Naive B cell (primary cell): Measurements from ENCODE around the gene INAVA. TPM values are rescaled to one million over a fixed set of nuclear protein-coding genes. Genes with fewer than 3 reads are reported as not detected.
"Not testable (repeated sequence)": the region's sequence is repeated elsewhere in the genome, so short reads cannot be mapped to it uniquely, and the experiment has no call there.

Experiments used
- ATAC-seq, 2 donors: fragments of 150-1000 bp; cut with Tn5 transposase; 2 replicates each; pipeline ENCODE4 v1.10.0; 2021; ENCODE audit warnings: low read depth in 2 of 2, mild to moderate bottlenecking in 2 of 2, moderate library complexity in 2 of 2
- DNase-seq: peaks from one replicate; pipeline ENCODE4 v3.0.0; 2022
- H3K27ac Mint-ChIP-seq, 6 donors: one replicate each; pipeline ENCODE4 v1.8.0; 2020 to 2022; ENCODE audit warnings: mild to moderate bottlenecking in 6 of 6, mixed read lengths in 6 of 6, moderate library complexity in 5 of 6, inconsistent platforms in 2 of 6
- H3K27me3 Mint-ChIP-seq, 3 donors: one replicate each; pipeline ENCODE4 v1.8.0; 2021 to 2022; ENCODE audit warnings: mixed read lengths in 3 of 3, mild to moderate bottlenecking in 1 of 3
- H3K36me3 Mint-ChIP-seq, 2 donors: one replicate each; pipeline ENCODE4 v1.8.0; 2020 to 2022; ENCODE audit warnings: mixed read lengths in 2 of 2, inconsistent platforms in 1 of 2, mild to moderate bottlenecking in 1 of 2
- H3K4me1 Mint-ChIP-seq, 3 donors: one replicate each; pipeline ENCODE4 v1.8.0; 2020 to 2022; ENCODE audit warnings: mixed read lengths in 3 of 3, inconsistent platforms in 1 of 3, mild to moderate bottlenecking in 1 of 3, moderate library complexity in 1 of 3
- H3K4me3 Mint-ChIP-seq, 8 donors: one replicate each; pipeline ENCODE4 v1.8.0; 2020 to 2022; ENCODE audit warnings: mild to moderate bottlenecking in 8 of 8, mixed read lengths in 8 of 8, moderate library complexity in 8 of 8, inconsistent platforms in 2 of 8
- H3K9me3 Mint-ChIP-seq, 7 donors: one replicate each; pipeline ENCODE4 v1.8.0; 2020 to 2022; ENCODE audit warnings: mixed read lengths in 7 of 7, mild to moderate bottlenecking in 5 of 7, inconsistent platforms in 2 of 7, moderate library complexity in 1 of 7
- polyA plus RNA-seq, 6 donors: library from polyadenylated mRNA; unstranded; fragments of 300-500 nt; fragmentation: Illumina TruSeq; gene quantifications; one replicate each; pipeline ENCODE4 v1.2.3, GENCODE V29; 2021; ENCODE audit warnings: low read depth in 6 of 6

INAVA gene
- polyA plus RNA-seq, 6 donors from 2014 or later, result not detected

DNA sequence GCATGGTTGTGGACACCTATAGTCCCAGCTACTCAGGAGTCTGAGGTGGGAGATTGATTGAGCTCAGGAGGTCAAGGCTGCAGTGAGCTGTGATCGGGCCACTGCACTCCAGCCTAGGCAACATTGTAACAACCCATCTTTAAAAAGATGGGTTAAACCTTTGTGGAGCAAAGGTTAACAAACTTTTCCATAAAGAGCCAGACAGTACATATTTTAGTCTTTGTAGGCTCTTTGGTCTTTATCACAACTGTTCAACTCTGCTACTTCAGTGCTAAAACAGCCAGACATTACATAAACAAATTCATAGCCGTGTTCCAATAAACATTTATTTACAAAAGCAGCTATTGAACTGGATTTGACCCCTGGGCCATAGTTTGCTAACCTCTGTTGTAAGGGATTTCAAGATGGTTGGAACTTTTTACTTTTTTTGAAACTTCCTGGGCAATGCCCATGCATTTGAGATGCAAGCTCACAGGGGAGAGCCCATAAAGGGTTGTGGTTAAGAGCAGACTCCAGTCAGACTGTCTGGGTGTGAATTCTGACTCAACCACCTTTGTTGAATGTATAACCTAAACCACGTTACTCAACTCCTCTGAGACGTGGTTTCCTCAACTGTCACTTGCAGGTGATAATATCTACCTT, 10.8 kb downstream of the INAVA start:
- no peak for ATAC-seq

DNA sequence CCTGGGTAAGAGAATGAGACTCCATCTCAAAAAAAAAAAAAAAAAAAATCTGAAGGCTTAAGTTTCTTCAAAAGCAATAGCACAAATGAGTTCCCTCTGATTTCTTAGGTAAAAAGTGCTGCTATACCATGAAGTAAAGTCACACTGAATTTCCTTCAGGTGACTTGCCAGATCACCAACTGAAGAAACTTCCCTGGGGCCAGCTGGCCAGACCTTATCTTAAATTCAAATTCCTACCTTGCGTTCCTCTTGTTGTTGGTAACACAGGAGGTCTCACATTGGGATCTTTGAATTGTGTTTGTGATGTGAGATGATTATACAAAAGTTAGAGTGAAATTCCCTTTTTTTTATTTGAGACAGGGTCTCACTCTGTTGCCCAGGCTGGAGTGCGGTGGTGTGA, 11.8 kb downstream of the INAVA start:
- Mint-ChIP-seq H3K36me3 (no peaks in the 10 kb centered on the region), H3K9me3 (no peaks in the 10 kb centered on the region), H3K4me3 (no peak overlapping the region), H3K27ac (no peak overlapping the region), H3K27me3 (peaks cover 0 to 5% (median 4%) of the 10 kb centered on the region in 3 donors), H3K4me1 (peaks cover 0 to 4% (median 1%) of the 10 kb centered on the region in 3 donors)
- no peak for DNase-seq
- no peak for ATAC-seq

More for the DNA sequence above, 10.8 kb downstream of the INAVA start:
- DNase-seq, result no peak
- H3K9me3 Mint-ChIP-seq, result no peaks in the 10 kb centered on the region
- no peaks in the 10 kb centered on the region for H3K36me3 Mint-ChIP-seq
- peaks cover 0 to 9% (median 4%) of the 10 kb centered on the region in 3 donors for H3K27me3 Mint-ChIP-seq
- no peak overlapping the region for H3K4me3 Mint-ChIP-seq
- no peak overlapping the region for H3K27ac Mint-ChIP-seq
- H3K4me1 Mint-ChIP-seq, result peaks cover 0 to 4% (median 1%) of the 10 kb centered on the region in 3 donors

DNA sequence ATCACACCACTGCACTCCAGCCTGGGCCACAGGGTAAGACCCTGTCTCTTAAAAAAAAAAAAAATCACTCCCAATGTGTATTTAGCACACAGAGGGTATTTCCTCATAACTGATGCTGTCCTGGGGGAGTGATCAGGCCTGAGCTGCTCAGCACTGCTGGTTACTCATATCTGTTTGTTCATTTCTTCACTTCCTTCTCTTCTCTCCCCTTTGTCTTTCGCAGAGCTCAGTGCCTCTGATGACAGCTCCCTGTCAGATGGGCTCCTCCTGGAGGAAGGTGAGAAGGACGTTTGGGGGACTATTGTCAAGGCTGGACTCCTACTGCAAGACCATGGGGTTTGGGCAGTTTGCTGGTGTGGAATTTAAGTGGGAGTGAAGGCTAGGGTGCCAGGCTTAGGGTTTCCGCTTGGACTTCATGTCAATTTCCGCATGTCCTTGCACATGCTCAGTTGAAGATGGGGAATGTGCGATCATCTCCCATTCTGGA, 13.0 kb downstream of the INAVA start:
- Mint-ChIP-seq H3K36me3 (no peaks in the 10 kb centered on the region), H3K9me3 (no peaks in the 10 kb centered on the region), H3K27ac (peak overlapping the region in 1 of 6 donors; percentile 47), H3K4me3 (no peak overlapping the region), H3K4me1 (peaks cover 0 to 4% (median 1%) of the 10 kb centered on the region in 3 donors), H3K27me3 (no peaks in the 10 kb centered on the region)
- no peak for ATAC-seq
- no peak for DNase-seq

GRCh38 chr1:200908191-200908868, 13.6 kb downstream of the INAVA start:
- Mint-ChIP-seq H3K4me1 (peaks cover 0 to 4% (median 1%) of the 10 kb centered on the region in 3 donors), H3K27me3 (no peaks in the 10 kb centered on the region), H3K27ac (peak overlapping the region in 1 of 6 donors; percentile 11), H3K9me3 (no peaks in the 10 kb centered on the region), H3K4me3 (no peak overlapping the region), H3K36me3 (no peaks in the 10 kb centered on the region)
- ATAC-seq, result no peak
- DNase-seq, result no peak

- H3K27ac Mint-ChIP-seq, result no peak overlapping the region
- peaks cover 0 to 4% (median 1%) of the 10 kb centered on the region in 3 donors for H3K4me1 Mint-ChIP-seq
- H3K4me3 Mint-ChIP-seq, result no peak overlapping the region
- H3K36me3 Mint-ChIP-seq, result no peaks in the 10 kb centered on the region
- ATAC-seq (no peak), DNase-seq (no peak)
- no peaks in the 10 kb centered on the region for H3K9me3 Mint-ChIP-seq
- no peaks in the 10 kb centered on the region for H3K27me3 Mint-ChIP-seq
These were observed 14.4 kb downstream of the INAVA start for GRCh38 chr1:200909071-200909470.

DNA sequence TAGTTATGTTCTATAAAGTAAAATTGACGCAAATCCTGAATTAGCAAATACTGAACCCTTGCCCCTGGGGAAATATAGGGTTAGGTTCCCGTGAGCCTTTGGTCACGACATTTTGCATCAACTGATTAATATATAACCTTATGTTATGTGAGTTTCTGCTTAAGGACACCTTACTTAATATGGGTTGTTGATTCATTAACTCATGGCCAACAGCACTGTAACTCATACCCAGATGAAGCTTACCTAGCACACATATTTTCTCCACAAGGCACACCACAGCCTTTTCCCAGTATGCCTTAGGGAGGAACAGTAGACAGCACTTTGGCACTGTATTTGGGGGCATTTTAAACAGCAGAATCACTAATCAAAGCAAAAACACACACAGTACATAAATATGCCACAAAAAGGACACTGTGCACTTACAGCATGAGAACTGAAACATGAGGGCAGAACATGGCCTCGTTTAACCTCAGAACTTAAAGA, 15.1 kb downstream of the INAVA start:
- ATAC-seq (no peak), DNase-seq (no peak)
- Mint-ChIP-seq H3K27ac (no peak overlapping the region), H3K9me3 (no peaks in the 10 kb centered on the region), H3K27me3 (no peaks in the 10 kb centered on the region), H3K36me3 (no peaks in the 10 kb centered on the region), H3K4me1 (peaks cover 0 to 4% (median 1%) of the 10 kb centered on the region in 3 donors), H3K4me3 (no peak overlapping the region)

DNA sequence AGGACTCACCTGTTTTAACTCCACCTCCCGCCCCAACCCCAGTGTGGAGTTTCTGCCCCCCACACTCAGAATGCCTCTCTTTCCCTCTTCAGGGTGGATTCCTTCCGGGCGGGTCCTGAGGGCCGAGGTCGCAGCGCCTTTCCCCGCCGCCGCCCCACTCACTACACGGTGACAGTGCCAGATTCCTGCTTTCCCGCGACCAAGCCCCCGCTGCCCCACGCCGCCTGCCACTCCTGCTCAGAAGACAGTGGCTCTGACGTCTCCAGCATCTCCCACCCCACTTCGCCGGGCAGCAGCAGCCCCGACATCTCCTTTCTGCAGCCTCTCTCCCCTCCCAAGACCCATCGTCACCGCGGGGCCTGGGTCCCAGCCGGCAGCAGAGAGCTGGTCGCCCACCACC, 16.7 kb downstream of the INAVA start:
- Mint-ChIP-seq H3K4me3 (no peak overlapping the region), H3K27me3 (no peaks in the 10 kb centered on the region), H3K36me3 (no peaks in the 10 kb centered on the region), H3K4me1 (peaks cover 0 to 4% (median 1%) of the 10 kb centered on the region in 3 donors), H3K27ac (no peak overlapping the region), H3K9me3 (no peaks in the 10 kb centered on the region)
- DNase-seq (no peak), ATAC-seq (no peak)

GRCh38 chr1:200911936-200912335, 17.2 kb downstream of the INAVA start:
- not testable (repeated sequence) for ATAC-seq, H3K36me3 Mint-ChIP-seq, H3K27ac Mint-ChIP-seq

DNA sequence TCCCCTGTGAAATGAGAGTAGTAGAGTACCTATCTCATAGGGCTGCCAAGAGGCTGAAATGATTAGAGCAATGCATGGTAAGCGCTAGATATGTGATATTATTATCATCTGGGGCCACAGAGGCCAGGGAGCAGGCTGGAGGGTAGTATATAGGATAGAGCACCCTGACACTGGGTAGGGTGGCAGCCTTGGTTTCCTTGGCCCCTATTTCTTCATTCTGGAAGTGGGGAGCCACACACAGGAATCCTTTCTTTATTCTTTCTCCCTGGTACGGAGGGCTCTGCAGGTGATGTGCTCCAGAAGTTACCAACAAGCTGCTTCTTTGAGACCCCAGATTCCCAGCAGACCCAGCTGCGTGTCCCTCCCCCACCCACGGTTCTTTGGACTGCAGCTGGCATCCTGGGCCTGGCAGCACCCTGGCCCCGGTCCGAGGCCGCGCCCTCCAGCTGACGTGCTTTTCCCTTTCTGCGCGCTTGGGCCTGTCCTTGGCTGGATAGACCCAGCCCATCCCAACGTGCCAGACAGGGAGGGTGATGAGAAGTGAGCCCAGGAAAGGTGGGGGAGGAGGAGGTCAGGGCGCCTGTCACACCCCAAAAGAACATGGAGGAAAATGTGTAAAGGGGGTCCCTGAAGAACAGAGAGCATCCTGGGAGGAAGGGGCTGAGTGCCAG, 18.2 kb downstream of the INAVA start:
- no peak for ATAC-seq
- DNase-seq, result no peak
- Mint-ChIP-seq H3K36me3 (no peaks in the 10 kb centered on the region), H3K9me3 (no peaks in the 10 kb centered on the region), H3K27ac (peak overlapping the region in 1 of 6 donors; percentile 62), H3K4me3 (no peak overlapping the region), H3K4me1 (peaks cover 0 to 4% (median 1%) of the 10 kb centered on the region in 3 donors), H3K27me3 (no peaks in the 10 kb centered on the region)

More at GRCh38 chr1:200911936-200912335, 17.2 kb downstream of the INAVA start:
- H3K4me3 Mint-ChIP-seq, DNase-seq, H3K9me3 Mint-ChIP-seq, H3K4me1 Mint-ChIP-seq, H3K27me3 Mint-ChIP-seq: not testable (repeated sequence)

DNA sequence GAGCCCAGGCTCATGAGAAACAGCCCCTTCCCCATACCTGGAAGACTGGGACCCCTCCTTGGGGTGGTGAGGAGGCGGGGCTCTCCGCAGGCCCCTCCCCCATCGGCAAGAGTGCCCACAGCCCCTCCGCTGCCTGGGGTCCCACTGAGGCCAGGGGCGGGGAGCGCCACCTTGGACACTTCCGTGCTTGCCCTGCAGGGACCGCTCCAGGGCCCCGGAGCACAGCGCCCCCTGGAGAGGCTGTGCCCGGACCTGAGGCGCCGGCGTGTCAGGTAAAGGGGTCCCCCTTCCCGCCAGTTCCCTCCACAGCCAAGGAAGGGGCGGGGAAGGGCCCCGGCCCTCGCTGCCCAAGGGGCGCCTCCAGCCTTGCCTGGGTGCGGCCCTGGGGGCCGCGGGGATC, 21.5 kb downstream of the INAVA start:
- Mint-ChIP-seq H3K4me1 (no peaks in the 10 kb centered on the region), H3K4me3 (no peak overlapping the region), H3K9me3 (no peaks in the 10 kb centered on the region), H3K27me3 (no peaks in the 10 kb centered on the region), H3K36me3 (no peaks in the 10 kb centered on the region), H3K27ac (no peak overlapping the region)
- DNase-seq (no peak), ATAC-seq (no peak)

DNA sequence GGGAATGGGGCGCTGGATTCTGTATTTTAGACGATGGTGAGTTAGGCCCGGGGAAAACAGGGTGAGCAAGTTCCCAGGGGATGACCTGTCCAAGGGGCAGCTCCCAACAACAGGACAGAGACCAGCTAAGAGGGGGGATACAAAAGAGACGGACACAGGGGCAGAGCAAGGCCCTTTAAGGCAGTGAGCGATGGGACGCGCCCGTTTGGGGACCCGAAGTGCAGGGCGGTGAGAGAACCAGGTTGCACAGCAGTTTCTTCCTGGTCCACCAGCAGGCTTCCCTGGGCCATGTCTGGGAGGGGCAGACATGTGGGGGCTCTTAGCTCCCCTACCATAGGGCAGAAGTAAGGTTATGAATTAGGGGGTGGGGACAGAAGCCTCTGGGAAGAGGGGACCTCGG, 22.0 kb downstream of the INAVA start:
- H3K9me3 Mint-ChIP-seq, result no peaks in the 10 kb centered on the region
- ATAC-seq (no peak), DNase-seq (no peak)
- H3K36me3 Mint-ChIP-seq, result no peaks in the 10 kb centered on the region
- H3K27me3 Mint-ChIP-seq, result peaks cover 0 to 3% (median 0%) of the 10 kb centered on the region in 3 donors
- H3K4me3 Mint-ChIP-seq, result no peak overlapping the region
- no peaks in the 10 kb centered on the region for H3K4me1 Mint-ChIP-seq
- H3K27ac Mint-ChIP-seq, result no peak overlapping the region

DNA sequence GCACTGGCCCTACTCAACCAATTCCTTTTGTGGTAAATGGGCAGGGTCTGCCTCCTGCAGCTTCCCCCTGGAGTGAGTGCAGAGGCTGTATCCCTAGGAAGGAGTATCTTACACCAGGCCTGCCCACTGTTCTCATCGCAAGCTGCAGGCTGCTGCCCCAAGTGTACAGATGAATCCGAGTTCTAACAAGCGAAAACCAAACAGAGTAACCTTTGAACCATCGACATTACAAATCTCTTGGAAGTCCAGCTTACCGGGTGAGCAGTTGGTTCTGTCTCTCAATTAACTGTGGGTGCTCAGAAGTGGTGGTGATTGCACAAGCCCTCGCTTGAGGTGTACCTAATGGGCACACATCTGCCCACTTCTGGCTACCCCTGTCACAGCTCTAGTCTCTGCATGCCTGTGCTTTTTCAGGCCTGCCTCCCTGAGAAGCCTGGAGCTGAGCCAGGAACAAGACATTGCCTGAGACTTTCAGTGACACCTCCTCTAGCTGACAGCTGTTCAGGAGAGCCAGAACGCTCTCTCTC, 22.7 kb downstream of the INAVA start:
- no peak for ATAC-seq
- no peaks in the 10 kb centered on the region for H3K36me3 Mint-ChIP-seq
- no peak for DNase-seq
- no peaks in the 10 kb centered on the region for H3K9me3 Mint-ChIP-seq
- peaks cover 0 to 8% (median 0%) of the 10 kb centered on the region in 3 donors for H3K27me3 Mint-ChIP-seq
- H3K27ac Mint-ChIP-seq, result no peak overlapping the region
- H3K4me3 Mint-ChIP-seq, result no peak overlapping the region
- H3K4me1 Mint-ChIP-seq, result no peaks in the 10 kb centered on the region

DNA sequence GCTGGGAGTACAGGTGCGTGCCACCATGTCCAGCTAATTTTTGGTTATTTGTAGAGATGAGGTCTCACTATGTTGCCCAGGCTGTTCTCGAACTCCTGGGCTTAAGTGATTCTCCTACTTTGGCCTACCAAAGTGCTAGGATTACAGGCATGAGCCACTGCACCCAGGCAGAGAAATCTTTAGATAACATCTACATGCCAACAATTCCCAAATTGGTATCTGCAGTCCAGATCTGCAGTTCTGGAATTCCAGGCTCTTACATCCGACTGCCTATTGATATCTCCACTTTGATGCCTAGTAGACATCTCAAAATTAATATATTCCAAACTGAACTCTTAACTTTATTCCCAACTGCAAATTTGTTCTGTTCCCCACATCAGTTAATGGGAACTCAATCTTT, 23.3 kb downstream of the INAVA start:
- DNase-seq (no peak), ATAC-seq (no peak)
- peaks cover 3 to 8% (median 3%) of the 10 kb centered on the region in 3 donors for H3K27me3 Mint-ChIP-seq
- no peaks in the 10 kb centered on the region for H3K36me3 Mint-ChIP-seq
- no peaks in the 10 kb centered on the region for H3K9me3 Mint-ChIP-seq
- no peak overlapping the region for H3K4me3 Mint-ChIP-seq
- H3K4me1 Mint-ChIP-seq, result no peaks in the 10 kb centered on the region
- H3K27ac Mint-ChIP-seq, result no peak overlapping the region
